SK-N-SH (cell line): ENCODE results near the gene SETD5. TPM values are rescaled to one million over a fixed set of nuclear protein-coding genes. Genes with fewer than 3 reads are reported as not detected.

Source experiments
- CTCF ChIA-PET: fragments of 300-600, 350-600 bp; formaldehyde crosslinking; extraction: SDS; loops from one replicate; lab custom pipeline; 2021; lab: Yijun Ruan, JAX
- POLR2A ChIA-PET: fragments of 350-600 bp; sonication (Branson Sonifier 250); formaldehyde crosslinking; extraction: SDS; loops from one replicate; lab custom pipeline; 2020; ENCODE audit warnings: antibody characterized with exemption, inconsistent platforms; lab: Yijun Ruan, JAX
- DNase-seq: peaks from one replicate; pipeline ENCODE4 v3.0.0; 2012
- H2AFZ ChIP-seq: fragments of 200-600 bp; sonication (generic); 2 replicates; pipeline ENCODE4 v1.8.1; 2016; ENCODE audit warnings: antibody characterized with exemption, mild to moderate bottlenecking, low read depth
- H3F3A ChIP-seq: fragments of 200-600 bp; sonication (generic); replicated peaks from 2 replicates; pipeline ENCODE3; 2016; ENCODE audit warnings: antibody characterized with exemption, mild to moderate bottlenecking; ENCODE audit not compliant: insufficient read depth
- H3K27ac ChIP-seq, 2 experiments: fragments of 200-500 bp in 1 of 2; fragments of 200-600 bp in 1 of 2; sonication (Bioruptor generic) in 1 of 2; sonication (generic), shearing (Covaris generic) in 1 of 2; 2 replicates each; pipeline versions ENCODE4 v1.5.1 to v1.6.1; 2014 to 2016; ENCODE audit warnings: low read depth in 2 of 2, inconsistent platforms in 1 of 2, low read length in 1 of 2, mild to moderate bottlenecking in 1 of 2, mixed read lengths in 1 of 2
- H3K27me3 ChIP-seq: fragments of 200-600 bp; sonication (generic), shearing (Covaris generic); 2 replicates; pipeline ENCODE4 v1.6.1; 2016; ENCODE audit warnings: mixed run types; ENCODE audit not compliant: insufficient read depth
- H3K36me3 ChIP-seq, 2 experiments: fragments of 200-500 bp in 1 of 2; fragments of 200-600 bp in 1 of 2; sonication (Bioruptor generic) in 1 of 2; sonication (generic) in 1 of 2; replicated peaks in 1 of 2; 2 replicates each; pipeline versions ENCODE3 to v1.5.1; 2014 to 2016; ENCODE audit warnings: low read length in 1 of 2, mild to moderate bottlenecking in 1 of 2; ENCODE audit not compliant: insufficient read depth in 2 of 2, control insufficient read depth in 1 of 2
- H3K4me1 ChIP-seq, 2 experiments: fragments of 200-500 bp in 1 of 2; fragments of 200-600 bp in 1 of 2; sonication (Bioruptor generic) in 1 of 2; sonication (generic), shearing (Covaris generic) in 1 of 2; 2 replicates each; pipeline versions ENCODE4 v1.5.1 to v1.6.1; 2014 to 2016; ENCODE audit warnings: low read depth in 1 of 2, low read length in 1 of 2, mixed run types in 1 of 2; ENCODE audit not compliant: insufficient read depth in 2 of 2, control insufficient read depth in 1 of 2
- H3K4me2 ChIP-seq: fragments of 200-600 bp; sonication (generic), shearing (Covaris generic); 2 replicates; pipeline ENCODE4 v1.6.1; 2017; ENCODE audit warnings: mixed run types
- H3K4me3 ChIP-seq, 2 experiments: fragments of 200-500 bp in 1 of 2; fragments of 200-600 bp in 1 of 2; sonication (Bioruptor generic) in 1 of 2; sonication (generic), shearing (Covaris generic) in 1 of 2; 2 replicates each; pipeline versions ENCODE4 v1.5.1 to v1.8.1; 2014 to 2016; ENCODE audit warnings: low read depth in 2 of 2, inconsistent platforms in 1 of 2, low read length in 1 of 2, mild to moderate bottlenecking in 1 of 2, mixed read lengths in 1 of 2, moderate library complexity in 1 of 2
- H3K79me2 ChIP-seq: fragments of 200-600 bp; sonication (generic); 2 replicates; pipeline ENCODE4 v1.8.1; 2017; ENCODE audit warnings: mild to moderate bottlenecking; ENCODE audit not compliant: insufficient read depth
- H3K9ac ChIP-seq: fragments of 200-600 bp; sonication (generic); 2 replicates; pipeline ENCODE4 v1.6.1; 2017; ENCODE audit warnings: mixed run types
- H3K9me2 ChIP-seq: fragments of 200-600 bp; sonication (generic); 2 replicates; pipeline ENCODE4 v1.6.1; 2017; ENCODE audit warnings: mixed run types
- H3K9me3 ChIP-seq: fragments of 200-600 bp; sonication (generic); 2 replicates; pipeline ENCODE4 v1.6.1; 2017; ENCODE audit warnings: mixed run types, mild to moderate bottlenecking, moderate library complexity
- H4K20me1 ChIP-seq: fragments of 200-600 bp; sonication (generic); 2 replicates; pipeline ENCODE4 v1.6.1; 2017; ENCODE audit warnings: mild to moderate bottlenecking, mixed run types; ENCODE audit not compliant: insufficient read depth
- EP300 ChIP-seq, 2 experiments: IDR thresholded peaks; 2 replicates each; pipeline versions ENCODE4 v1.4.0 to v1.6.1; 2012; ENCODE audit warnings: borderline replicate concordance in 1 of 2, low read depth in 1 of 2, low read length in 1 of 2
- FOSL2 ChIP-seq: IDR thresholded peaks from 2 replicates; pipeline ENCODE4 v1.4.0; 2012; ENCODE audit warnings: low read depth, mild to moderate bottlenecking, moderate library complexity, borderline replicate concordance
- FOXM1 ChIP-seq: IDR thresholded peaks from 2 replicates; pipeline ENCODE4 v1.4.0; 2012; ENCODE audit warnings: low read depth, mild to moderate bottlenecking
- JUND ChIP-seq: IDR thresholded peaks from 2 replicates; pipeline ENCODE4 v1.4.0; 2012
- MEF2A ChIP-seq: IDR thresholded peaks from 2 replicates; pipeline ENCODE4 v1.4.0; 2012; ENCODE audit warnings: low read depth, borderline replicate concordance
- MXI1 ChIP-seq: IDR thresholded peaks from 2 replicates; pipeline ENCODE4 v1.6.1; 2012; ENCODE audit warnings: mild to moderate bottlenecking, low read depth, low read length, improper control_type of control experiment
- NFIC ChIP-seq: IDR thresholded peaks from 2 replicates; pipeline ENCODE4 v1.4.0; 2012; ENCODE audit warnings: borderline replicate concordance
- POLR2AphosphoS5 ChIP-seq: IDR thresholded peaks from 2 replicates; pipeline ENCODE4 v1.6.1; 2012; ENCODE audit warnings: low read depth, low read length
- SIN3A ChIP-seq: IDR thresholded peaks from 2 replicates; pipeline ENCODE4 v1.6.1; 2012; ENCODE audit warnings: low read depth, mild to moderate bottlenecking, low read length, moderate library complexity, borderline replicate concordance
- SMC3 ChIP-seq: IDR thresholded peaks from 2 replicates; pipeline ENCODE4 v1.6.1; 2012; ENCODE audit warnings: low read depth, low read length, improper control_type of control experiment
- TAF1 ChIP-seq: IDR thresholded peaks from 2 replicates; pipeline ENCODE4 v1.6.1; 2012; ENCODE audit warnings: low read depth, mild to moderate bottlenecking, low read length, moderate library complexity, borderline replicate concordance
- TEAD4 ChIP-seq: IDR thresholded peaks from 2 replicates; pipeline ENCODE4 v1.4.0; 2012; ENCODE audit warnings: mild to moderate bottlenecking, borderline replicate concordance; ENCODE audit not compliant: insufficient read depth
- YY1 ChIP-seq: IDR thresholded peaks from 2 replicates; pipeline ENCODE4 v1.4.0; 2012; ENCODE audit warnings: low read depth, mild to moderate bottlenecking
- ZBTB33 ChIP-seq: IDR thresholded peaks from 2 replicates; pipeline ENCODE4 v1.4.0; 2012; ENCODE audit warnings: low read depth, borderline replicate concordance
- WGBS: methylation state at CpG from one replicate; pipeline ENCODE4 v1.1.6; 2017; ENCODE audit warnings: low lambda C conversion rate; 5-methylcytosine and 5-hydroxymethylcytosine counted together
- polyA plus RNA-seq, 3 experiments: library from polyadenylated mRNA; depleted of rRNA; stranded (reverse); fragments of >200 nt; gene quantifications; 2 replicates each; pipeline ENCODE4 v1.2.3, GENCODE V29; 2012
- TF ChIP-seq, protein P1 (sequence below): fragments of 150-350 bp; IDR thresholded peaks from 2 replicates; pipeline ENCODE4 v1.6.1; 2017; ENCODE audit warnings: antibody characterized with exemption, low read length, low read depth, borderline replicate concordance
- TF ChIP-seq, protein P2 (sequence below): IDR thresholded peaks from 2 replicates; pipeline ENCODE4 v1.6.1; 2012; ENCODE audit warnings: mild to moderate bottlenecking, low read depth, low read length, moderate library complexity

The SETD5 gene
- polyA plus RNA-seq, 1 of the 3 experiments (the other 2 are of a cell fraction), result 32.3 TPM

- Histone ChIP-seq H3K4me2 (no peak overlapping the region), H2AFZ (no peak overlapping the region), H3K79me2 (no peaks in the 10 kb centered on the region), H3K36me3 (no peaks in the 10 kb centered on the region), H3K9me3 (no peaks in the 10 kb centered on the region), H3K9ac (no peak overlapping the region), H3K9me2 (no peaks in the 10 kb centered on the region), H3F3A (peaks cover 4% of the 10 kb centered on the region), H3K4me3 (no peak overlapping the region), H3K27ac (no peak overlapping the region), H3K4me1 (0 out of 4 replicates have a peak, but pooled peaks cover 0 to 6% of the 10 kb centered on the region in 2 experiments), H4K20me1 (no peaks in the 10 kb centered on the region), H3K27me3 (no peaks in the 10 kb centered on the region)
- DNase-seq, result no peak
- CTCF ChIA-PET, result interaction anchor here (1.8 kb wide), 1 partner anchor 228 kb away, joined by 4 read pairs; no protein-coding TSS in a partner anchor
- 84% methylated on average over 19 of the region's 19 CpGs for WGBS
- TF ChIP-seq JUND (no peak), FOXM1 (no peak)
- TF ChIP-seq, protein P1, sequence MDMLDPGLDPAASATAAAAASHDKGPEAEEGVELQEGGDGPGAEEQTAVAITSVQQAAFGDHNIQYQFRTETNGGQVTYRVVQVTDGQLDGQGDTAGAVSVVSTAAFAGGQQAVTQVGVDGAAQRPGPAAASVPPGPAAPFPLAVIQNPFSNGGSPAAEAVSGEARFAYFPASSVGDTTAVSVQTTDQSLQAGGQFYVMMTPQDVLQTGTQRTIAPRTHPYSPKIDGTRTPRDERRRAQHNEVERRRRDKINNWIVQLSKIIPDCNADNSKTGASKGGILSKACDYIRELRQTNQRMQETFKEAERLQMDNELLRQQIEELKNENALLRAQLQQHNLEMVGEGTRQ, result no peak
- POLR2A ChIA-PET, result no interaction called here
Measured at GRCh38 chr3:9499455-9500107, 102.2 kb downstream of the SETD5 start.

DNA sequence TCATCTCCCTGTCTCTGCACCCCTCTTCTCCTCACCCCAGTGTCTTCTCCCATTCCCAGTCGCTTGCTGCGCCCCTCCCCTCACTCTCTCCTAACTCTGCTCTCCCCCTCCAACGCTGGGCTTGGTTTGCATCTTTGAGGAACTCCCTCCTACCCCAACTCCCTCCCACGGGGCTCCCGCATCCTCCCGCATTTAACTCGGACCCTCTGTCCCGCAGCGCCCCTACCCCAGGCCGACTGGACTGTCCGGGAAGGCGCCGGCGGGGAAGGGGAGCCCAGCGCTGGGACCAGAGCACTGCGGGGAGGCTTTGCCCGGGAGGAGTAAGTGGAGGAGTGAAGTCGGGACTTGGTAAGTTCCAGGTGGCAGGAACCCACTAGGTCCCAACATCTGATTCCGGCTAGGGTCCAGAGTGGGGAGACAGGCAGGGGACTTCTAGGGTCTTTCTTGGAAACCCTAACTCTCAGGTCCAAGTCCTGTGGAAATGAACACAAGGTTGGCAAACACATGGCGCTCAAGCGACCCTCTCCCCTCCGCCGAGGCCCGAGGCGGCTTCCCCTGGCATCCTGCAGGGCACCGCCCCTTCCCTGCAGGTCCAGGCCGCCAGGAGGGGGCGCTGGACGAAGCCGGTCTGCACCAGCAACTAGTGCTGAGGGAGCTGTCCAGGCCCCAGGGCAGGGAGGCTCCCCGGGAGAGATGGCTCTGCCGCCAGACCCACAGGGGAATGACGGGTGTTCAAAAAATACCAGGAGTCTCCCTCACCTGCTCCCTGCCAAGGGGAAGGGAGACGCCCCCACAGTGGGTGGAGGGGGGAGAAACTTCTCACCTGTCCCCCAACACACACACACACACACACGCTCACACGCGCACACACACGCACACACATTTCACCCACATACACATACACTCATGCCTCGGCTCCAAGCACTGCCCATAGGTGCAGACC lies 103.0 kb downstream of the SETD5 start:
- POLR2A ChIA-PET, result no interaction called here
- 81% methylated on average over 24 of the region's 39 CpGs for WGBS
- no peak for TF ChIP-seq NFIC
- TF ChIP-seq TAF1, result no peak
- no peak for TF ChIP-seq POLR2AphosphoS5
- TF ChIP-seq YY1, result no peak
- TF ChIP-seq, protein P1, result no peak
- no peak for TF ChIP-seq SIN3A
- TF ChIP-seq, protein P2, sequence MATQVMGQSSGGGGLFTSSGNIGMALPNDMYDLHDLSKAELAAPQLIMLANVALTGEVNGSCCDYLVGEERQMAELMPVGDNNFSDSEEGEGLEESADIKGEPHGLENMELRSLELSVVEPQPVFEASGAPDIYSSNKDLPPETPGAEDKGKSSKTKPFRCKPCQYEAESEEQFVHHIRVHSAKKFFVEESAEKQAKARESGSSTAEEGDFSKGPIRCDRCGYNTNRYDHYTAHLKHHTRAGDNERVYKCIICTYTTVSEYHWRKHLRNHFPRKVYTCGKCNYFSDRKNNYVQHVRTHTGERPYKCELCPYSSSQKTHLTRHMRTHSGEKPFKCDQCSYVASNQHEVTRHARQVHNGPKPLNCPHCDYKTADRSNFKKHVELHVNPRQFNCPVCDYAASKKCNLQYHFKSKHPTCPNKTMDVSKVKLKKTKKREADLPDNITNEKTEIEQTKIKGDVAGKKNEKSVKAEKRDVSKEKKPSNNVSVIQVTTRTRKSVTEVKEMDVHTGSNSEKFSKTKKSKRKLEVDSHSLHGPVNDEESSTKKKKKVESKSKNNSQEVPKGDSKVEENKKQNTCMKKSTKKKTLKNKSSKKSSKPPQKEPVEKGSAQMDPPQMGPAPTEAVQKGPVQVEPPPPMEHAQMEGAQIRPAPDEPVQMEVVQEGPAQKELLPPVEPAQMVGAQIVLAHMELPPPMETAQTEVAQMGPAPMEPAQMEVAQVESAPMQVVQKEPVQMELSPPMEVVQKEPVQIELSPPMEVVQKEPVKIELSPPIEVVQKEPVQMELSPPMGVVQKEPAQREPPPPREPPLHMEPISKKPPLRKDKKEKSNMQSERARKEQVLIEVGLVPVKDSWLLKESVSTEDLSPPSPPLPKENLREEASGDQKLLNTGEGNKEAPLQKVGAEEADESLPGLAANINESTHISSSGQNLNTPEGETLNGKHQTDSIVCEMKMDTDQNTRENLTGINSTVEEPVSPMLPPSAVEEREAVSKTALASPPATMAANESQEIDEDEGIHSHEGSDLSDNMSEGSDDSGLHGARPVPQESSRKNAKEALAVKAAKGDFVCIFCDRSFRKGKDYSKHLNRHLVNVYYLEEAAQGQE, result peak; percentile 87
- TF ChIP-seq FOSL2, result no peak
- TF ChIP-seq MXI1, result no peak
- TF ChIP-seq MEF2A, result no peak
- no peak for TF ChIP-seq EP300 (IDR thresholded peaks at IDR 0.05; ENCODE audit: borderline replicate concordance in 1 of 2, low read depth in 1 of 2, low read length in 1 of 2)
- TF ChIP-seq TEAD4, result no peak
- no peak for TF ChIP-seq ZBTB33
- no peak for TF ChIP-seq FOXM1
- TF ChIP-seq SMC3, result 0 out of 2 replicates have a peak, but pooled peaks have one; percentile 8

More for the DNA sequence above, 103.0 kb downstream of the SETD5 start:
- peak overlapping the region in 1 of 2 experiments; percentile 12; a peak in 1 of 4 replicates for H3K4me3 ChIP-seq
- peaks cover 4% of the 10 kb centered on the region for H3F3A ChIP-seq
- CTCF ChIA-PET, result interaction anchor here (0.9 to 1.8 kb wide), 2 partner anchors 8 to 227 kb away, joined by 3 to 4 read pairs; no protein-coding TSS in a partner anchor
- H3K9ac ChIP-seq, result no peak overlapping the region
- no peaks in the 10 kb centered on the region for H3K27me3 ChIP-seq
- no peaks in the 10 kb centered on the region for H3K9me3 ChIP-seq
- no peaks in the 10 kb centered on the region for H3K79me2 ChIP-seq
- H3K4me1 ChIP-seq, result 0 out of 4 replicates have a peak, but pooled peaks cover 0 to 6% of the 10 kb centered on the region in 2 experiments
- H3K4me2 ChIP-seq, result no peak overlapping the region
- DNase-seq, result peak; percentile 81
- H3K36me3 ChIP-seq, result no peaks in the 10 kb centered on the region
- no peak overlapping the region for H2AFZ ChIP-seq
- no peaks in the 10 kb centered on the region for H3K9me2 ChIP-seq
- H4K20me1 ChIP-seq, result no peaks in the 10 kb centered on the region
- H3K27ac ChIP-seq, result no peak overlapping the region
